ENCODE measurements around the gene HSP90AB1.

Gene HSP90AB1

GRCh38 chr6:44273617-44274016 lies 26.7 kb downstream of the HSP90AB1 start:
- TF ChIP-seq, protein P1, sequence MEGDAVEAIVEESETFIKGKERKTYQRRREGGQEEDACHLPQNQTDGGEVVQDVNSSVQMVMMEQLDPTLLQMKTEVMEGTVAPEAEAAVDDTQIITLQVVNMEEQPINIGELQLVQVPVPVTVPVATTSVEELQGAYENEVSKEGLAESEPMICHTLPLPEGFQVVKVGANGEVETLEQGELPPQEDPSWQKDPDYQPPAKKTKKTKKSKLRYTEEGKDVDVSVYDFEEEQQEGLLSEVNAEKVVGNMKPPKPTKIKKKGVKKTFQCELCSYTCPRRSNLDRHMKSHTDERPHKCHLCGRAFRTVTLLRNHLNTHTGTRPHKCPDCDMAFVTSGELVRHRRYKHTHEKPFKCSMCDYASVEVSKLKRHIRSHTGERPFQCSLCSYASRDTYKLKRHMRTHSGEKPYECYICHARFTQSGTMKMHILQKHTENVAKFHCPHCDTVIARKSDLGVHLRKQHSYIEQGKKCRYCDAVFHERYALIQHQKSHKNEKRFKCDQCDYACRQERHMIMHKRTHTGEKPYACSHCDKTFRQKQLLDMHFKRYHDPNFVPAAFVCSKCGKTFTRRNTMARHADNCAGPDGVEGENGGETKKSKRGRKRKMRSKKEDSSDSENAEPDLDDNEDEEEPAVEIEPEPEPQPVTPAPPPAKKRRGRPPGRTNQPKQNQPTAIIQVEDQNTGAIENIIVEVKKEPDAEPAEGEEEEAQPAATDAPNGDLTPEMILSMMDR (IDR thresholded peaks at IDR 0.05; ENCODE audit: low read depth, low read length): no peak
- no peak overlapping the region for H3K4me3 ChIP-seq (replicated peaks in 1 of 2; ENCODE audit: low read depth in 2 of 2, low read length in 2 of 2)
- DNase-seq (ENCODE audit: low read depth in 2 of 2): no peak

GRCh38 chr6:44275271-44275748 lies 28.4 kb downstream of the HSP90AB1 start:
- TF ChIP-seq, protein P1 (IDR thresholded peaks at IDR 0.05; ENCODE audit: low read depth, low read length): no peak
- H3K4me3 ChIP-seq (replicated peaks in 1 of 2; ENCODE audit: low read depth in 2 of 2, low read length in 2 of 2): no peak overlapping the region
- DNase-seq (ENCODE audit: low read depth in 2 of 2): no peak

DNA sequence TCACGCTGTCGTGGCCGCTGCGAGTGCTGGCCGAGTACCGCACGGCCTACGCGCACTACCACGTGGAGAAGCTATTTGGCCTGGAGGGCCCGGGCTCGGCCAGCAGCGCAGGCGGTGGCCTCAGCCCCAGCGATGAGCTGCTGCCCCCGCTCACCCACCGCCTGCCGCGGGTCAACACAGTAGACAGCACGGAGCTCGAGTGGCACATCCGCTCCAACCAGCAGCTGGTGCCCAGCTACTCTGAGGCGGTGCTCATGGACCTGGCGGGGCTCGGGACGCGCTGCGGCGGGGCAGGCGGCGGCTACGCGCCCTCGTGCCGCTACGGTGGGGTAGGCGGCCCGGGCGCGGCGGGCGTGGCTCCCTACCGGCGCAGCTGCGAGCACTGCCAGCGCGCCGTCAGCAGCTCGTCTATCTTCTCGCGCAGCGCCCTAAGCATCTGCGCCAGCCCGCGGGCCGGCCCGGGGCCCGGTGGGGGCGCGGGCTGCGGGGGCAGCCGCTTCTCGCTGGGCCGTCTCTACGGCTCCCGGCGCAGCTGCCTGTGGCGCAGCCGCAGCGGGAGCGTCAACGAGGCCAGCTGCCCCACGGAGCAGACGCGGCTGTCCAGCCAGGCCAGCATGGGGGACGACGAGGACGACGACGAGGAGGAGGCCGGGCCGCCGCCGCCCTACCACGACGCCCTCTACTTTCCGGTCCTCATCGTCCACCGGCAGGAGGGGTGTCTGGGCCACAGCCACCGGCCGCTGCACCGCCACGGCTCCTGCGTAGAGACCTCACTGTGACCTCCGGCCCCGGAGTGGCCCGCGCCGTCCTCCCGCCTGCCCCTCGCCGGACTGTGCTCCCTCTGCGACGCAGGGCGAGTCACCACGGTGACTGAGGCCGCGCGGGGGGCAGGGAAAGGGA lies 29.1 kb downstream of the HSP90AB1 start:
- DNase-seq (ENCODE audit: low read depth in 2 of 2): no peak
- no peak overlapping the region for H3K4me3 ChIP-seq (replicated peaks in 1 of 2; ENCODE audit: low read depth in 2 of 2, low read length in 2 of 2)
- TF ChIP-seq, protein P1 (IDR thresholded peaks at IDR 0.05; ENCODE audit: low read depth, low read length): no peak

DNA sequence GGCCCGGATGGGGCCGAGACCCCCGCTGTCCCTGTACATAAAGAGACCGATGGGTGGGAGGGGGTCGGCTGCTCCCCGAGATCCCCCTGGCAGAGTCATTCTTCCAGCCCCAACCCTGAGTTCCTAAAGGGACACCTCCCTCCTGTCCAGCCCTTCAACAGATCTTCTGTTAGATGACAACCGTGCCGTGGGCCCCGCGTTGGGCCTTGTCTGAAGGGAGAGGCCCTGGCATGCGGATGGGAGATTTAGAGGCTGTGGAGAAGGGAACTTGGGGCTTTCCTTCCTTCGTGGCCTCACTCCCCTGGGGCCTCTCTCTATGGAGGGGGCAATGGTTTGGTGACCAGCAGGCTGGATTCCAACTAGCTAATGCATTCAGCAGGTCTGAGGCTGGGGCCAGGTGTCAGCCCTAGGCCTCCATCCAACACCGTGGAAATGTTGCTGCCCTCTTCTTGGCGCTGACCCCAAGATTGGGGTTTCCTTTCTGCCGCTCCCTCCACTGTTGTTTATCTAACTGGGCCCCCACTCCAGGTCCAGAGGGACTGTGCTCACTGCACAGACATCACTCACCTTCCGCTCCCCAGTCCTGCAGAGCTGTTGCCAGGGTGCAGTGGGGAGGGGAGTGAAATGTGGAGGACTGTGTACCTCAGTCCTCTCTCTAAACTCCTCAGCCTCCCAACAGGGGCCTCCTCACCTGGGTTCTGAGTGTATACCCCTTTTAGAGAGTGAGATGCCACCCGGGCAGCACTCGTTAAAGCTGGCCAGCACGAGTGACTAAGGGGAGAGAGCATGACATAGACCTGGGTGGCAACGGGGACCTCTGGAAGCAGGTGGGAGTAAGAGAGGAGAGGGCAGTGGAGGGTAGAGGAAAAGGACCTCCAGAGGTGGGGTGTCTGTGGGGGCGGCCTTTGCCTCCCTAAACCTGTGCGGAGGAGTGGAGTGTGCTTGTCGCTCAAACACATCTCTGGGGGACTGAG lies 30.1 kb downstream of the HSP90AB1 start:
- TF ChIP-seq, protein P1 (IDR thresholded peaks at IDR 0.05; ENCODE audit: low read depth, low read length): no peak
- no peak for DNase-seq (ENCODE audit: low read depth in 2 of 2)
- H3K4me3 ChIP-seq (replicated peaks in 1 of 2; ENCODE audit: low read depth in 2 of 2, low read length in 2 of 2): no peak overlapping the region

GRCh38 chr6:44277763-44278162 lies 30.9 kb downstream of the HSP90AB1 start:
- TF ChIP-seq, protein P1 (IDR thresholded peaks at IDR 0.05; ENCODE audit: low read depth, low read length): no peak
- DNase-seq (ENCODE audit: low read depth in 2 of 2): no peak
- H3K4me3 ChIP-seq (replicated peaks in 1 of 2; ENCODE audit: low read depth in 2 of 2, low read length in 2 of 2): no peak overlapping the region

DNA sequence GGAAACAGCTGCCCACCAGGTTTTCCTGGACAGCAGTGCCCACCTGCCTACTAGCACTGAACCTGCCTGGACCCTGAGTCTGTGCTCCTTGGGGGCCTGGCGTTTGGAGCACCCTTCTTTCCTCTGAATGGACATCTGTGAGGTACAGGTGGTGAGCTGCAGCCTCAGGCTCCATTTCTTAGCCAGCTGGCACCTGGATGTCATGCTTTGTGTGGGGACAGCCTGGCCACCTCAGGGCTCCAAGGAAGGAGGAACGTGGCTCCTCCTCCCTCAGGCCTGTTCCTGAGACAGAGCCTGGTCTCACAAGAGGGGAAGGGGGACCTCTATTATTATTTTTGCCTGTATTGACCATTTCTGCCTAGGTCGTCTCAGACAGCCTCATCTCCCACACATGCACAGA lies 31.4 kb downstream of the HSP90AB1 start:
- DNase-seq (ENCODE audit: low read depth in 2 of 2): no peak
- TF ChIP-seq, protein P1 (IDR thresholded peaks at IDR 0.05; ENCODE audit: low read depth, low read length): no peak

More for the DNA sequence above, 31.4 kb downstream of the HSP90AB1 start:
- no peak overlapping the region for H3K4me3 ChIP-seq (replicated peaks in 1 of 2; ENCODE audit: low read depth in 2 of 2, low read length in 2 of 2)
